Measurements from ENCODE around the gene ANTXR2. TPM values are rescaled to one million over a fixed set of nuclear protein-coding genes. Genes with fewer than 3 reads are reported as not detected.

The ANTXR2 gene
- polyA plus RNA-seq, 12 donors, result 87.8 to 154 (median 121) TPM; not detected in 1

DNA sequence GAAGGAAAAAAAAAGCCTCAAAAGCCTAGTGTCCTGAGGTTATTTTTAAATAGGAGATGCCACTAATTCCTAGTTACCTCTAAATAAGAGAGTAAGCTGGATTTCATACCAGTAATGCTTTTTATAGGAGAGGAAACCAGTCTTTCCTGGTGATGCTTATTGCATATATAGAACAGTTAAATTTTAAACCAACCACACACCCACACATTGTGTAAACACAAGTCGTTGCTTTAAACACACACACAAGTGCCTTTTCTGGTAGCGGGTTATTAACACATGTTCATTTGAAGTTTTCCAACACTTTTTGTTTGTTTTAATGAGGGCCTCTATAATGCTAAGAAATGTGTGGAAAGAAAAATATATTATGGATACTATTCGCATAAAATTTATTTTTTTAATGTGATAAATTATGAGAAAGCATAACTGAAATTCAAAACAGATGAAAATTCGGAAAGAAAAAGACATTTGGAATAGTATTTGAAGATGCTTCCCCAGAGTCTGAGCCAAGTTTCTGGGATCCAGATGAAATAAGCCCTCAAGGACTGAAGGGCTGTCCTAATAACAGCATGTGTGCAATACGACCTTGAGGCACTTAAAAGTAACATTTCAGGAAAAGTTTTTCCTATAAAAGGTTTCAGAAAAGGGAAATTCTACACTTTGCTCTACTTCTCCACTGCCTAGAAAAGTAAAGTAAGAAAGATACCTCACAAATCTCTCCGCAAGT is 2.0 kb downstream of the ANTXR2 start:
- peak; percentile 54 for DNase-seq

- DNase-seq, result no peak
Observed at GRCh38 chr4:80069837-80070731, 2.9 kb downstream of the ANTXR2 start.

GRCh38 chr4:80069108-80069836 is 3.8 kb downstream of the ANTXR2 start:
- DNase-seq, result no peak

GRCh38 chr4:80065601-80066000 is 7.4 kb downstream of the ANTXR2 start:
- no peak for DNase-seq

DNA sequence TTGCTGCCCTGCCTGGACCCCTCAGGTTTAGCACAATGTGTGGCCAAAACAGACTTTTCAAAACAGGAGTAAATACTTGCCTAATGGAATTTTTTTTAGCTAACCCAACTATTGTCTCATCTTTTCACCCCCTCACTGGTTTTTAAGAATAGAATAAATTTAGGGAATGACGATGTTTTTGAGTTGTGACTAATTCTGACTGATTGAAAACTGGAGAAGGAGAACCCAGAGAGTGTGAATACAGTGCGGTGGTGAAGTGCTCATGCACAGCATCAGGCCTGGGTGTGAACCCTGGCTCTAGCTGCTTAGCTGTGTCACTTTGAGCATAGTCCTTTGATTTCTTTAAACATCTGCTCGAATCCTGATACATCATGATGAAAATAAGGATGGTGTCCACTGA is 10.5 kb downstream of the ANTXR2 start:
- no peak for DNase-seq

DNA sequence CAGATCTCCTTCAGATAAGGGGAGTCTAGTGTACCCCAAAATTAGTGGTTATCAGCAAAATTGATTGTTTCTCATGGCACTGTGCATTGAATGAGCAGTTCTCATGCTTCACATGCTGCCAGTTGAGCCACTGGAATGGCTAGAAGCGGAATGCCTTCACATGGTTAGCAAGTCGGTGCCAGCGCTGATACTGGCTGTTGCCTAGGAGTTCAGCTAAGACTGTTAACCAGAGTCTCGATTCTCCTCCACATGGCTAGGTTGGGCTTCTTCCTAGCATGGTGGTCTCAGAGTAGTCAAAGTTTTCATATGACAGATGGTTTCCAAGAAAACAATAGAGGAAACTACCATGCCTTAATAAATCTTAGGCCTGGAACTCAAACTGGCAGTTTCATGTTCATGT is 12.2 kb downstream of the ANTXR2 start:
- no peak for DNase-seq

DNA sequence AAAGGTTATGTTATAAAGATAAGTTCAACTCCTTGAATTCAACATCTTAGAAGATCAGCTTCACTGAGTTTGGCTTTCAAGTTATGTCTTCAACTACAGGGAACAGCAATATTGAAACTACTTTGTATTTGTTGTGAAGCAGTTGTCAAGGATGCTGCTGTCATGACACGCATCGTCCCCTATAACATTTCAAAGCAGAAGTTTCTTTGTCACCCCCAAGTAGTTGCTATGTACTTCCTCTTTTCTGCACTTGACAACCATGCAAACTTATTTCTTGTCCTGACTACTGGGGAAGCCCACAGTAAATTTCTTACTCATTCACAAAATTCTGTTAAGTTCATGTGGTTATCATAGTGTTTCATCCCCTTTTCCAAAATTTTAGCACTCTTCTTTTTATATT is 14.3 kb downstream of the ANTXR2 start:
- DNase-seq, result no peak

GRCh38 chr4:80054375-80054774 is 18.7 kb downstream of the ANTXR2 start:
- no peak for DNase-seq

DNA sequence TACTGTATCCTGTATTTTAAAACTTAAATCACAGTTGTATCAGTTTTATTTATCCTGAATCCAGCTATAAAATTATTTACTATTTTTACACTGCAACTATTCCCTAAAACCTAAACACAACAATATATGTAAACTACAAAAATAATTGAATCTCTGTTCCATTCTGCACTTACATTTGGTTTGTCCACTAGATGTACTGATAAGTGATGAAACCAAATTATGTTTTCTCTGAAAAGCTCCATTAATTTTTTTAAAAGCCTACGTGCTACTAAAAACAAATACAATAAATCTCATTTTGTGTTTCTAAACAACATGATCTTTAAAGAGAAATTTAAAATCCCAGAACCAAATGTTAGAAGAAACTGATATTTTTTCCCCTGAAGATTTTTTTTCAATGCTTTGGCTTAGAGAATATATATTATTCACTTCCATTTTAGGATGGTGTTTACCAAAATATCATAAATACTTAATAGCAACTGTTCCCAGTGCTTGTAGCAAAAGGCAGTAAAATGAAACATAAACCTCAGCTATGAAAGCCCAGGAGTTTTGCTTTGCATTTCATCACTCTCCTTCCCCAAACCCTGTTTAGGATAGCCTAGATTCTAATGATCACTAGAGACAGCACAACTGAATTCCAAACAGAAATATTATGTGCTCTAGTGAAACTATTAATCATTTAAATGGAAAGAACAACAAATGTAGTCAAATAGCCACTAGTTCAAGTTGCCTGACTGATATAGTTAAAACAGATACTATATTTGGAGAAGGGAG is 19.7 kb downstream of the ANTXR2 start:
- DNase-seq, result no peak

GRCh38 chr4:80049813-80050534 is 23.1 kb downstream of the ANTXR2 start:
- no peak for DNase-seq

GRCh38 chr4:80049402-80049801 is 23.6 kb downstream of the ANTXR2 start:
- no peak for DNase-seq

DNA sequence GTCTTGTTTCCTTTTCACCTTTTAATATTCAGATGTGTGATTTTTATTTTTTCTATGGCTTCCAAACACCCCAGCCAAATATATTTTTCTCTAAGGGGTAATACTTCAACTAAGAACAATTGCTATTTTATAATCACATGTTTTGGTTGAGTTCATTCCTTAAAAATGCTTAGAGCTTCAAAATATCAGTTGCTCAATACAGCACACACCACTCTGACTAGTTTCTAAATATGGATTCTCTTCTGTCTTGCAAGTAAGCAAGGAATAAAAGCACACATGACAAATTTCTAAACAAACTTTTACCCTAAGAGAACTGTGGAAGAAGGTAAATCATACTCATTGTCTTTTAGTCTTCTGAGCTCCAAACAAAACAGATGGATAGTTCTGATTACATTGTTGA is 27.2 kb downstream of the ANTXR2 start:
- DNase-seq, result no peak

GRCh38 chr4:80043541-80043940 is 29.5 kb downstream of the ANTXR2 start:
- DNase-seq, result peak; percentile 20

GRCh38 chr4:80042821-80043220 is 30.2 kb downstream of the ANTXR2 start:
- no peak for DNase-seq

- no peak for DNase-seq
Observed at GRCh38 chr4:80037864-80038263, 35.2 kb downstream of the ANTXR2 start.

- peak; percentile 80 for DNase-seq
Observed at GRCh38 chr4:80036949-80037685, 35.9 kb downstream of the ANTXR2 start.

DNA sequence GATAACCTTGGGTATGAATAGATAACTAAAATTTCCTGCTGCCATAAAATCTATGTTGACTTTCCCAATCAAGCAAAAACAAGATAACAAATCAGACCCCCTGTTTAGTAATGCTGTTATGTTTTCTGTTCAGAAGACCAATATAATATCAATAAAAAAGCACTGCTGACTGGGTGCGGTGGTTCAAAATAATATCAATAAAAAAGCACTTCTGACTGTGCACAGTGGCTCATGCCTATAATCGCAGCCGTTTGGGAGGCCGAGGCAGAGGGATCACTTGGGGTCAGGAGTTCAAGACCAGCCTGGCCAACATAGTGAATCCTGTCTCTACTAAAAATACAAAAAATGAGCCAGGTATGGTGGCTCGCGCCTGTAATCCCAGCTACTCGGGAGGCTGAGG is 36.7 kb downstream of the ANTXR2 start:
- DNase-seq, result no peak

DNA sequence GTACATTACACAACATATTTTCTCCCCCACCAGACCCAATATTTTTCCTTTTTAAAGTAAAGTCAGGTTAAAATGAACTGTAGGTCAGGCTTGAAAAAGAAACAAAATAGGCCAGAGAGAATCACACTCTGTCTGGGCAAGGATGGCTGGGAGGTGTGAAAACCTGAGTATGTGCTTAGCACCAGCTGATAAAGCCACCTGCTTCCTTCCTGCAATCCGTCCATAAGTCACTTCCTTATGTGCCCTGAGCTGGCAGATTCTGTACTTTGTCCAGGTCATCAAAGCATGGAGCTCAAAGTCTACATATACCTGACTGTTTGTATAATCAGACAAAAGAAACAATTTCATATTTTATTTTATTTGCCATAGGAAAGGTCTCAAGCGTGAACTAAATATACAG is 37.7 kb downstream of the ANTXR2 start:
- no peak for DNase-seq

DNA sequence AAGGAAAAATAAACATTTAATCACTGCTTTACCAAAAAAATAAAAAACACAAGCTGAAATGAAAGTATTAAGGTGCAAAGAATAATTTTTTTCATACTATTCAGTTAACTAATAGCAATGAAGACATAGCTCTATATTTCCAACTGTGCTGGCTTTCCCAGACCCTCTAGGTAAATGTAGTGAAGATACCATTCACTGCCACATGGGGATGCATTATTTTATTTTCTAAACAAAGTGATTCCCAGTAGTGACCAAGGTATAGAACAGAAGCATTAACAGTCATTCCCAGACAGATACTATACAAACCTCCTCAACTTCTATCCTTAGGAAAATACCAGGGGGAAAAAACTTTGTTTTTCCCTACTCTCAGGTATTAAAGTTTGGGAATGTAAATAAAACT is 39.4 kb downstream of the ANTXR2 start:
- DNase-seq, result no peak

DNA sequence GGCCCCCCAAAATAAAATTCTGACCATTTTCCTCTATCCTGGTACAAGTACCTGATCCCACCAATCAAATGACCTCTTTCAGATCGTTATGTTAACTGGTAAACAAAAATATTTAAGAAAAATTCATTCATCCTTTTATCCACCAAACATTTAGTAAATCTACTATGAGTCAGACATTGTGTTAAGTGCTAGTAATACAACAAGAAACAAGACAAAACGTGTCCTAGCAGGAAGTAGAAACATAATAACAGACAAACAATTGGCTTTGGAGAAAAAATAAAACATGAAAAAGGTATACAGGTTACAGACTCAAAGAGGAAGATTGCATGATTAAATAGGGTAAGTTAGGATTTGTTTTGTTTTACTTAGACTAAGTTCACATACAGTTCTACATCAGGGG is 43.7 kb downstream of the ANTXR2 start:
- DNase-seq, result no peak

Measured in muscle of arm (tissue), 12 donors.